HEK293 (cell line): ENCODE results near the gene SLC6A6.

Experiments used
- GLIS1 ChIP-seq: fragments of 450-650 bp; formaldehyde crosslinking; IDR thresholded peaks from 2 replicates; pipeline ENCODE4 v1.5.1; 2016; ENCODE audit warnings: missing biosample characterization, missing genetic modification characterization
- TCF7L2 ChIP-seq: IDR thresholded peaks from 2 replicates; pipeline ENCODE4 v1.6.1; 2011; ENCODE audit warnings: low read depth, mild to moderate bottlenecking, inconsistent platforms, low read length, moderate library complexity, borderline replicate concordance
- YY1 ChIP-seq: fragments of 450-650 bp; formaldehyde crosslinking; IDR thresholded peaks from 2 replicates; pipeline ENCODE4 v1.5.1; 2018; ENCODE audit warnings: missing biosample characterization, missing genetic modification characterization
- ZEB2 ChIP-seq: fragments of 450-650 bp; formaldehyde crosslinking; IDR thresholded peaks from 2 replicates; pipeline ENCODE4 v1.5.1; 2016; ENCODE audit warnings: missing biosample characterization, missing genetic modification characterization
- ZNF571 ChIP-seq: fragments of 450-650 bp; formaldehyde crosslinking; IDR thresholded peaks from 2 replicates; pipeline ENCODE4 v1.5.0; 2017; ENCODE audit warnings: missing biosample characterization, missing genetic modification characterization
- ZNF747 ChIP-seq: fragments of 450-650 bp; formaldehyde crosslinking; IDR thresholded peaks from 2 replicates; pipeline ENCODE4 v1.5.1; 2016; ENCODE audit warnings: missing biosample characterization, missing genetic modification characterization
- ZNF792 ChIP-seq: fragments of 450-650 bp; formaldehyde crosslinking; IDR thresholded peaks from 2 replicates; pipeline ENCODE4 v1.5.1; 2016; ENCODE audit warnings: missing biosample characterization, missing genetic modification characterization
- ZXDB ChIP-seq: fragments of 450-650 bp; formaldehyde crosslinking; IDR thresholded peaks from 2 replicates; pipeline ENCODE4 v1.5.1; 2016; ENCODE audit warnings: missing biosample characterization, missing genetic modification characterization
- TF ChIP-seq, protein P1 (sequence below): fragments of 450-650 bp; IDR thresholded peaks from 2 replicates; pipeline ENCODE4 v1.5.1; 2018; ENCODE audit warnings: missing biosample characterization, missing genetic modification characterization
- TF ChIP-seq, protein P2 (sequence below): fragments of 450-650 bp; formaldehyde crosslinking; IDR thresholded peaks from 2 replicates; pipeline ENCODE4 v1.5.1; 2016; ENCODE audit warnings: missing biosample characterization, missing genetic modification characterization, low read depth
- TF ChIP-seq, protein P3 (sequence below): fragments of 450-650 bp; formaldehyde crosslinking; IDR thresholded peaks from 2 replicates; pipeline ENCODE4 v1.5.1; 2016; ENCODE audit warnings: missing biosample characterization, missing genetic modification characterization

GRCh38 chr3:14422016-14422963 lies 19.9 kb downstream of the SLC6A6 start:
- TF ChIP-seq ZNF792 (tag by site-specific recombination), result no peak
- TF ChIP-seq ZEB2 (tag by site-specific recombination), result no peak
- TF ChIP-seq GLIS1 (tag by site-specific recombination), result no peak
- no peak for TF ChIP-seq ZXDB (tag by site-specific recombination)
- TF ChIP-seq, protein P1, sequence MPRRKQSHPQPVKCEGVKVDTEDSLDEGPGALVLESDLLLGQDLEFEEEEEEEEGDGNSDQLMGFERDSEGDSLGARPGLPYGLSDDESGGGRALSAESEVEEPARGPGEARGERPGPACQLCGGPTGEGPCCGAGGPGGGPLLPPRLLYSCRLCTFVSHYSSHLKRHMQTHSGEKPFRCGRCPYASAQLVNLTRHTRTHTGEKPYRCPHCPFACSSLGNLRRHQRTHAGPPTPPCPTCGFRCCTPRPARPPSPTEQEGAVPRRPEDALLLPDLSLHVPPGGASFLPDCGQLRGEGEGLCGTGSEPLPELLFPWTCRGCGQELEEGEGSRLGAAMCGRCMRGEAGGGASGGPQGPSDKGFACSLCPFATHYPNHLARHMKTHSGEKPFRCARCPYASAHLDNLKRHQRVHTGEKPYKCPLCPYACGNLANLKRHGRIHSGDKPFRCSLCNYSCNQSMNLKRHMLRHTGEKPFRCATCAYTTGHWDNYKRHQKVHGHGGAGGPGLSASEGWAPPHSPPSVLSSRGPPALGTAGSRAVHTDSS, result no peak
- TF ChIP-seq ZNF747 (tag by site-specific recombination), result no peak
- TF ChIP-seq ZNF571 (tag by site-specific recombination), result no peak
- TF ChIP-seq, protein P2, sequence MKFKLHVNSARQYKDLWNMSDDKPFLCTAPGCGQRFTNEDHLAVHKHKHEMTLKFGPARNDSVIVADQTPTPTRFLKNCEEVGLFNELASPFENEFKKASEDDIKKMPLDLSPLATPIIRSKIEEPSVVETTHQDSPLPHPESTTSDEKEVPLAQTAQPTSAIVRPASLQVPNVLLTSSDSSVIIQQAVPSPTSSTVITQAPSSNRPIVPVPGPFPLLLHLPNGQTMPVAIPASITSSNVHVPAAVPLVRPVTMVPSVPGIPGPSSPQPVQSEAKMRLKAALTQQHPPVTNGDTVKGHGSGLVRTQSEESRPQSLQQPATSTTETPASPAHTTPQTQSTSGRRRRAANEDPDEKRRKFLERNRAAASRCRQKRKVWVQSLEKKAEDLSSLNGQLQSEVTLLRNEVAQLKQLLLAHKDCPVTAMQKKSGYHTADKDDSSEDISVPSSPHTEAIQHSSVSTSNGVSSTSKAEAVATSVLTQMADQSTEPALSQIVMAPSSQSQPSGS (tag by site-specific recombination), result no peak
- TF ChIP-seq, protein P3, sequence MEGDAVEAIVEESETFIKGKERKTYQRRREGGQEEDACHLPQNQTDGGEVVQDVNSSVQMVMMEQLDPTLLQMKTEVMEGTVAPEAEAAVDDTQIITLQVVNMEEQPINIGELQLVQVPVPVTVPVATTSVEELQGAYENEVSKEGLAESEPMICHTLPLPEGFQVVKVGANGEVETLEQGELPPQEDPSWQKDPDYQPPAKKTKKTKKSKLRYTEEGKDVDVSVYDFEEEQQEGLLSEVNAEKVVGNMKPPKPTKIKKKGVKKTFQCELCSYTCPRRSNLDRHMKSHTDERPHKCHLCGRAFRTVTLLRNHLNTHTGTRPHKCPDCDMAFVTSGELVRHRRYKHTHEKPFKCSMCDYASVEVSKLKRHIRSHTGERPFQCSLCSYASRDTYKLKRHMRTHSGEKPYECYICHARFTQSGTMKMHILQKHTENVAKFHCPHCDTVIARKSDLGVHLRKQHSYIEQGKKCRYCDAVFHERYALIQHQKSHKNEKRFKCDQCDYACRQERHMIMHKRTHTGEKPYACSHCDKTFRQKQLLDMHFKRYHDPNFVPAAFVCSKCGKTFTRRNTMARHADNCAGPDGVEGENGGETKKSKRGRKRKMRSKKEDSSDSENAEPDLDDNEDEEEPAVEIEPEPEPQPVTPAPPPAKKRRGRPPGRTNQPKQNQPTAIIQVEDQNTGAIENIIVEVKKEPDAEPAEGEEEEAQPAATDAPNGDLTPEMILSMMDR (tag by site-specific recombination), result no peak
- TF ChIP-seq TCF7L2, result no peak
- TF ChIP-seq YY1 (tag by site-specific recombination), result no peak
